ENCODE results near the gene TRMT10A. TPM values are rescaled to one million over a fixed set of nuclear protein-coding genes. Genes with fewer than 3 reads are reported as not detected.

Gene TRMT10A
- total and polyA plus RNA-seq, 2 donors (not counting 3 experiments of a cell fraction or from before 2014, with no cell fraction given): 1.7 to 8.4 TPM

- Histone ChIP-seq H3K27me3 (ENCODE audit: control insufficient read depth in 2 of 2, insufficient read depth in 2 of 2, low read length in 2 of 2) (peaks cover 6 to 39% of the 10 kb centered on the region in 2 experiments), H4K20me1 (replicated peaks; ENCODE audit: control insufficient read depth, extremely low read depth, insufficient read depth, low read length) (no peaks in the 10 kb centered on the region), H3K9me3 (replicated peaks; ENCODE audit: control insufficient read depth, insufficient read depth, low read length) (no peaks in the 10 kb centered on the region), H3K4me2 (ENCODE audit: insufficient read depth, low read length) (no peak overlapping the region), H3K27ac (ENCODE audit: insufficient read depth, low read depth, low read length) (no peak overlapping the region), H3K36me3 (ENCODE audit: control insufficient read depth in 2 of 2, extremely low read depth in 1 of 2, insufficient read depth in 2 of 2, low read length in 2 of 2) (no peaks in the 10 kb centered on the region), H2AFZ (ENCODE audit: low read depth, low read length) (no peak overlapping the region), H3K4me3 (replicated peaks in 1 of 3; ENCODE audit: insufficient read depth in 1 of 3, low read depth in 1 of 3, low read length in 3 of 3) (no peak overlapping the region), H3K79me2 (ENCODE audit: control insufficient read depth, insufficient read depth, low read length) (no peaks in the 10 kb centered on the region), H3K4me1 (ENCODE audit: control insufficient read depth, extremely low read depth, insufficient read depth, low read length) (no peaks in the 10 kb centered on the region), H3K9ac (replicated peaks; ENCODE audit: extremely low read depth, insufficient read depth, low read length) (no peak overlapping the region), H3K9me1 (replicated peaks; ENCODE audit: control insufficient read depth, extremely low read depth, insufficient read depth, low read length) (no peaks in the 10 kb centered on the region)
- DNase-seq (ENCODE audit: low read depth, low spot score): no peak
- no peak for TF ChIP-seq POLR2A (IDR thresholded peaks at IDR 0.05; ENCODE audit: low read depth, low read length)
- no peak for TF ChIP-seq FOS (IDR thresholded peaks at IDR 0.05; ENCODE audit: borderline replicate concordance, insufficient read depth, low read length)
- no peak for TF ChIP-seq CTCF (IDR thresholded peaks at IDR 0.05; ENCODE audit: extremely low read depth in 1 of 2, insufficient read depth in 1 of 2, low read depth in 1 of 2, low read length in 2 of 2)
- no peak for TF ChIP-seq EZH2 (IDR thresholded peaks at IDR 0.05; ENCODE audit: borderline replicate concordance, low read depth, low read length, severe bottlenecking)
- no peak for TF ChIP-seq MYC (IDR thresholded peaks at IDR 0.05; ENCODE audit: low read depth, low read length)
- no peak for TF ChIP-seq MAX (IDR thresholded peaks at IDR 0.05; ENCODE audit: insufficient read depth, insufficient read length)
- TF ChIP-seq JUN (IDR thresholded peaks at IDR 0.05; ENCODE audit: borderline replicate concordance, insufficient read depth, insufficient read length, low read depth): no peak
- no peak for TF ChIP-seq GATA2 (IDR thresholded peaks at IDR 0.05; ENCODE audit: insufficient read depth, insufficient read length, low read depth, low read length)
- no peak for TF ChIP-seq POLR2AphosphoS5 (IDR thresholded peaks at IDR 0.05; ENCODE audit: insufficient read depth, low read depth, low read length)
- FAIRE-seq: no peak
- ChIA-PET POLR2A (no interaction called here), CTCF (interaction anchor here (1.1 kb wide), 1 partner anchor 9 kb away, joined by 3 read pairs; the partner anchor contains the start of gene TRMT10A)
- dilution Hi-C loops (cut with MboI; ENCODE audit: extremely low pct_ligation_motif_present, low sequenced_read_pairs): no loop called here
- intact Hi-C loops (cut with micrococcal nuclease): loop anchor here (10.0 kb wide), 1 partner anchor 1273 kb away; no protein-coding TSS in a partner anchor
- no TSS peak for BruUV-seq (replicated peaks)
Observed at GRCh38 chr4:99571883-99572282, 8.0 kb upstream of the TRMT10A start.
